K562 (cell line): ENCODE measurements around the gene TMEM200B. TPM values are rescaled to one million over a fixed set of nuclear protein-coding genes. Genes with fewer than 3 reads are reported as not detected.
A peak's percentile ranks its signal among the peaks of the same experiment; 100 is the strongest.

ENCODE experiments used
- ARID3A ChIP-seq: IDR thresholded peaks from 2 replicates; pipeline ENCODE4 v1.6.1; 2012; ENCODE audit warnings: low read depth, low read length, improper control_type of control experiment, borderline replicate concordance
- CBFA2T3 ChIP-seq: fragments of 450-650 bp; IDR thresholded peaks from 2 replicates; pipeline ENCODE4 v1.6.1; 2017
- CTCF ChIP-seq, 3 experiments: IDR thresholded peaks in 2 of 3; conservative IDR thresholded peaks in 1 of 3; 2 replicates each; pipeline ENCODE4 v1.5.1; 2011 to 2012; ENCODE audit warnings: low read length in 3 of 3, mild to moderate bottlenecking in 3 of 3, control low read depth in 2 of 3, improper control_type of control experiment in 1 of 3, inconsistent platforms in 1 of 3, low read depth in 1 of 3, mixed read lengths in 1 of 3, moderate library complexity in 1 of 3; ENCODE audit not compliant: insufficient read depth in 2 of 3
- JUN ChIP-seq, 2 experiments: sonication (generic) in 1 of 2; formaldehyde crosslinking in 1 of 2; IDR thresholded peaks; 2 replicates each; pipeline versions ENCODE4 v1.6.1 to v1.8.0; 2012 to 2022; ENCODE audit warnings: borderline replicate concordance in 2 of 2, mild to moderate bottlenecking in 2 of 2, improper control_type of control experiment in 1 of 2, low read depth in 1 of 2, low read length in 1 of 2, missing genetic modification reagents in 1 of 2
- POLR2AphosphoS2 ChIP-seq: IDR thresholded peaks from 2 replicates; pipeline ENCODE4 v1.6.1; 2012; ENCODE audit warnings: low read length, improper control_type of control experiment
- ZBTB33 ChIP-seq: sonication (generic); formaldehyde crosslinking; IDR thresholded peaks from 2 replicates; pipeline ENCODE4 v1.8.1; 2023; ENCODE audit warnings: mild to moderate bottlenecking, missing genetic modification reagents
- ZNF778 ChIP-seq: fragments of 450-650 bp; formaldehyde crosslinking; IDR thresholded peaks from 2 replicates; pipeline ENCODE4 v1.4.0; 2020; ENCODE audit warnings: mild to moderate bottlenecking, moderate library complexity
- polyA plus RNA-seq, 8 experiments: library from polyadenylated mRNA; depleted of rRNA in 4 of 8; stranded (reverse) in 5 of 8; unstranded in 3 of 8; fragments of >200 nt; fragmentation: Nextera tagmentation in 2 of 8; fragmentation: Illumina TruSeq in 1 of 8; extraction: Ambion mirVana in 2 of 8; extraction: Trizol in 1 of 8; gene quantifications; 2 replicates each; pipeline versions ENCODE4 v1.2.1 to v1.2.3, GENCODE V29; 2011 to 2014; ENCODE audit warnings: inconsistent platforms in 1 of 8, missing spikeins in 1 of 8
- total RNA-seq, 7 experiments: library from RNA; depleted of rRNA in 6 of 7; stranded (reverse); fragments of >200 nt in 6 of 7; fragmentation: Illumina TruSeq in 2 of 7; extraction: Trizol in 2 of 7; gene quantifications; 2 replicates each; pipeline versions ENCODE4 v1.2.1 to v1.2.3, GENCODE V29; 2011 to 2021; ENCODE audit warnings: low replicate concordance in 1 of 7

TMEM200B gene
- total and polyA plus RNA-seq, 9 of the 15 experiments (the other 6 are each of a cell fraction or from before 2014, with no cell fraction given) = 0.04 to 0.35 (median 0.10) TPM; not detected in 1

- TF ChIP-seq ZBTB33 (peak; percentile 97), POLR2AphosphoS2 (peak; percentile 96; the same call in 1 of the 2 replicates), JUN (IDR thresholded peaks at IDR 0.05; ENCODE audit: borderline replicate concordance, low read depth, low read length) (no peak), JUN (CRISPR knock-in tag; IDR thresholded peaks at IDR 0.05; ENCODE audit: borderline replicate concordance) (no peak), CTCF (IDR thresholded peaks at IDR 0.05 in 2 of 3, conservative IDR thresholded peaks at IDR 0.05 in 1 of 3; ENCODE audit: insufficient read depth in 2 of 3, low read depth in 1 of 3, low read length in 3 of 3) (peak in 2 of 3 experiments; percentile 1 to 22; a peak in 2 of 6 replicates), CBFA2T3 (no peak), ARID3A (no peak), ZNF778 (CRISPR knock-in tag) (no peak)
- TF ChIP-seq, all 486 proteins: peak for 10
These were observed 2.7 kb downstream of the TMEM200B start (continued) for GRCh38 chr1:29120947-29121485.
